RKO (cell line): ENCODE results near the gene PTCH2.

Source experiments
- DNase-seq: peaks from one replicate; pipeline ENCODE4 v3.0.0-alpha.2; 2016; ENCODE audit warnings: low spot score

PTCH2 gene, protein sequence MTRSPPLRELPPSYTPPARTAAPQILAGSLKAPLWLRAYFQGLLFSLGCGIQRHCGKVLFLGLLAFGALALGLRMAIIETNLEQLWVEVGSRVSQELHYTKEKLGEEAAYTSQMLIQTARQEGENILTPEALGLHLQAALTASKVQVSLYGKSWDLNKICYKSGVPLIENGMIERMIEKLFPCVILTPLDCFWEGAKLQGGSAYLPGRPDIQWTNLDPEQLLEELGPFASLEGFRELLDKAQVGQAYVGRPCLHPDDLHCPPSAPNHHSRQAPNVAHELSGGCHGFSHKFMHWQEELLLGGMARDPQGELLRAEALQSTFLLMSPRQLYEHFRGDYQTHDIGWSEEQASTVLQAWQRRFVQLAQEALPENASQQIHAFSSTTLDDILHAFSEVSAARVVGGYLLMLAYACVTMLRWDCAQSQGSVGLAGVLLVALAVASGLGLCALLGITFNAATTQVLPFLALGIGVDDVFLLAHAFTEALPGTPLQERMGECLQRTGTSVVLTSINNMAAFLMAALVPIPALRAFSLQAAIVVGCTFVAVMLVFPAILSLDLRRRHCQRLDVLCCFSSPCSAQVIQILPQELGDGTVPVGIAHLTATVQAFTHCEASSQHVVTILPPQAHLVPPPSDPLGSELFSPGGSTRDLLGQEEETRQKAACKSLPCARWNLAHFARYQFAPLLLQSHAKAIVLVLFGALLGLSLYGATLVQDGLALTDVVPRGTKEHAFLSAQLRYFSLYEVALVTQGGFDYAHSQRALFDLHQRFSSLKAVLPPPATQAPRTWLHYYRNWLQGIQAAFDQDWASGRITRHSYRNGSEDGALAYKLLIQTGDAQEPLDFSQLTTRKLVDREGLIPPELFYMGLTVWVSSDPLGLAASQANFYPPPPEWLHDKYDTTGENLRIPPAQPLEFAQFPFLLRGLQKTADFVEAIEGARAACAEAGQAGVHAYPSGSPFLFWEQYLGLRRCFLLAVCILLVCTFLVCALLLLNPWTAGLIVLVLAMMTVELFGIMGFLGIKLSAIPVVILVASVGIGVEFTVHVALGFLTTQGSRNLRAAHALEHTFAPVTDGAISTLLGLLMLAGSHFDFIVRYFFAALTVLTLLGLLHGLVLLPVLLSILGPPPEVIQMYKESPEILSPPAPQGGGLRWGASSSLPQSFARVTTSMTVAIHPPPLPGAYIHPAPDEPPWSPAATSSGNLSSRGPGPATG

DNA sequence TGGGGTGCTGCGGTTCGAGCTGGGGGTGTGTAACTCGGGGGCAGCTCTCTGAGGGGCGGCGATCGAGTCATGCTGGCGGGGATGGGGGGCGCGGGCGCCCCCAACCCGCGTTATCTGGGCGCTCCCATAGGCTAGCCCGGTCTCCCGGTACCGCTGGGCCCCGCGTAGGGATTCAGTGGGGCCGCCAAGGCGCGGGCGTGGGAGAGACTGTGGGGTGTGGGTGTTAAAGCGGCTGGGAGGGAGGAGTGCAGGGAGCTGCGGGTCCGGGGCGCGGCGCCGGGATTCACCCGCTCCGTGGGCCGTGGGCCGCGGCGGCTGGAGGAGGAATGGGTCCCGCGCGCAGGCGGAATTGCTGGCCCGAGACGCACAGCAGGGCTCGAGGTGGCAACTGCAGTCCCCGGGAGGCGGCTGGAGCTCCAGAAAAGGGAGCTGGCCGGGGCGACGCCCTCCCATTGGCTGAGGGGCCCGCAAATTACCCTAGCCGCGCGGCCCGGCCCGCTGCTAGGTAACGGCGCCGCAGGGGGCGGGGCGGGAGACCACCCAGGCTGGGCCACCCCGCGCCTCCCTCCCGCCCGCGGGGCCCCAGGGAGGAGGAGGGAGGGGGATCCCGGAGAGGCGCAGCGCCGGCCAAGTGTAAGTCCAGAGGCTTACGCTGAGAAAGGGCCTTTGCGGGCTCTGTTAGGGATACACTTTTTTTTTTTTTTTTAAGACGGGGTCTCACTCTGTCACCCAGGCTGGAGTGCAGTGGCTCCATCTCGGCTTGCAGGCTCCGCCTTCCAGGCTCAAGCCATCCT is at the start of gene PTCH2:
Gene PTCH2 (minus strand): TSS at position 392 of the 794 bp plus-strand sequence. CDS start 321 bp downstream, at position 71.
- DNase-seq: no peak

DNA sequence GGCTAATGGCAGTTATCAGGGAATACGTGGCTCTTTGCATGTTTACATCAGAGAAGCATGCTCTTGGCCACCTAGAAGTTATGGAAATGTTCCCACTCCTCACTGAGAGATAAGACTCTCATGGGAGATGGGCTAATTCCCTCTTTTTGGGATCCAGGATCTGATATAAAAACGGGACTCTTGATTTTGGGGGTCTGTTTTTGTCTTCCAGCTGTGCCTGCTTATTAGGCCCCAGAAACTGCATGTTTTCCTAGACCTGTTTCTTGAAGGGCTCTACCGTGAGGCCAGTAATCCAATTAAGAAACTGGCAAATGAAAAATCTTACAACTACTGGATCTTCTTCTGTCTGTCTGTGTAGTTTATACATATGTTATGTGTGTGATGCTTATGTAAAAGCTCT is 47.0 kb upstream of the PTCH2 start:
- no peak for DNase-seq

DNA sequence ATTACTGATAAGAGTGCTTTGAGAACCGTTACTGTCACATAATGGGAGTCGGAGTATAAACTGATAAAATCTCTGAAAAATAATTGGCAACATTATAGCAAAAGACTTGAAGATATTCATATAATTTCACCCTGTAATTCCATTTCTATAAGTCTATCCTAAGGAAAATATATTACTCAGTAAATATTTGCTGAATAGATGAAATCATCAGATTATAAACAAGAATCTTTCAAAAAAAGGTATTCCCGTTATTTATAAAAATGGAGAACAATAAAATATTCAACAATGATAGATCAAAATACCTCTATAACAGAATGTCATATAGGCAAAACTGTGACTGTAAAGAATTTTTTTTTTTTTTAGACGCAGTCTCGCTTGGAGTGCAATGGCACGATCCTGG is 42.4 kb upstream of the PTCH2 start:
- no peak for DNase-seq

DNA sequence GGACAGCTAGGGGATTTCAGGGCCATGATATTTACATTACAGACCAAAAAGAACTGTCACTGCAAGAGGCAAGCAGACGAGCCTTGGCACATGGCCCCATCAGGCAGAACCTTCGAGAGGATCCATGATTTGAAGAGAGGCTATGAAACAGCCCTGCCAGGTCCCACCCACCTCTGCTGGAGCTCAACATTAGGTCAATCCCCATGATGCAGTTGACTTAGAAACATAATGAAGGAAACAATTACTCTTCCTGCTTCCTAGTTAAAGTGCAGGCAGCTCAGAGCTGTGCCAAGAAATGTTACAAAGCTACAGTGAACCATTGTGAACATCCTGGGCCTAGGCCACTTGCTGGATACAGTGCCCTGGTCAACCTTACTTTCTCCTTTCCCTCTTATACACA is 41.7 kb upstream of the PTCH2 start:
- DNase-seq: no peak

DNA sequence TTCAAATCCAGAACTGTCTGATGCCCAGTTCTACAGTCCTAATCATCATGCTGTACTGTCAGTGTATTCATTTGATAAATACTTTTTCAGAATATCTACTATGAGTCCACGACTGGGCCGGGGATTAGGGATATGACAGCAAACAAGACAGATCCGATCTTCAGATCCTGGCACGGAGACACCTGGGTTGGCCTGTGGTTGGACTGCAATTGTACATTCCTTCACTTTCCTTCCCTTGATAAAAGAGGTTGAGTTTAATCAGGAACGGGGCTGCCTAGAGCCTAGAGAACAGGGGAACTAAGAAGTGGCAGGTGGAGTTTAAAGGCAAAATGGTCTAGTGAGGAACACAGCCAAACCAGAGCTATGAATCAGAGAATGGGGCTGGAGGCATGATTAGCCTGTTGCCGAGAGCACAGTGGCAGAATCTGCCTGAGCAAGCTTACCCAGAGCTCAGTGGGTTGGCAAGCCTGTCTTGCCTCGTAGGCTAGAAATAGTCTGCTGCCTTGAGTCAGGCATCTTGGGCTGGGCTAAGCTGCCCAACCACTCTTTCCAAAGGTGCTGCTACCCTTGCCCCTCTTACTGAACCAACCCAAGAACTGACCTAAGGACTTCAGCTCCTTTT is 38.1 kb upstream of the PTCH2 start:
- no peak for DNase-seq

DNA sequence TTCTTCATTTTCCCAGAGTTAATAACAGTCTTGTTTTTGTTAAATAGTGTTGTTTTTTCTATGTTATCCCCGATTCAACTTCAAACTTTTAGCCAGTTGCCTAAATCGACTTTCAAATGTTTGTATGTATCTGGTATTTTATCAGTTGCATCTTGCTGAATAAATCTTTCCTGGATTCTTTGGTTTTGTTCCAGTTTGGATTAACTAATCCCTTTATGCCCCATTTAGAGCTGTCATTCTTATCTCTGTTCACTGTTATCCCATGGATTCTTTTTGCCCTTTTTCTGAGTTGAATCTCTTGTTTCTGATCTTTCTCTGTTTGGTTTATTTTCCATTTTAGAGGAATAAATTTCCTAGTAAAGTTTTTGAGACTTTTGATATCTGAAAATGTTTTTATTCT is 31.1 kb upstream of the PTCH2 start:
- DNase-seq: no peak

DNA sequence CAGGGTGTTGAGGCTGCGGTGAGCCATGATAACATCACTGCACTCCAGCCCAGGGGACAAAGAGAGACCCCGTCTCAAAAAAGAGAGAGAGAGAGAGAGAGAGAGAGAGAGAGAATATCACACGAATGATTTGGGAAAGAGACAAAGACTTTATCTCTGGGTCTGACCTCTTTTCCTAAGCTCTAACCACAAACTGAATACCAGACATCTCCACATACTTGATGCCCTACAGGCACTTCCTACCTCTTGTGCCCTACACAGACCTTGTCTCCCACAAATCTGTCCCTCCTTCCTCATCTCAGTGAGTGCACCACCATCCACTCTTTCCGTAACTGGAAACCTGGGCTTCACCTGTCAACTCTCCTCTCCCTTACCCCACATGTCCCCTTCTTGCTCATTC is 27.0 kb upstream of the PTCH2 start:
- no peak for DNase-seq

DNA sequence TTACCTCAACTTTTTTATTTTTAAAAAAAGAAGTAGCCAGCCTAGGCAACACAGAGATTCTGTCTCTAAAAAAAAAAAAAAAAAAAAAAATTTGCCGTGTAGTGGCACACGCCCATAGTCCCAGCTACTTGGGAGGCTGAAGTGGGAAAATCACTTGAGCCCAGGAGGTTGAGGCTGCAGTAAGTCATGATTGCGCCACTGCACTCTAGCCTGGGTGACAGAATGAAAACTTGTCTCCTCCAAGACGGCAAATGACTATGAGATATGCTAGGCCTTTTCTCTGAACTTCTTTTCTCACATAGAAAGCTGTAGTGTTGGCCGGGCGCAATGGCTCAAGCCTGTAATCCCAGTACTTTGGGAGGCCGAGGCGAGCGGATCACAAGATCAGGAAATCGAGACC is 24.7 kb upstream of the PTCH2 start:
- no peak for DNase-seq

DNA sequence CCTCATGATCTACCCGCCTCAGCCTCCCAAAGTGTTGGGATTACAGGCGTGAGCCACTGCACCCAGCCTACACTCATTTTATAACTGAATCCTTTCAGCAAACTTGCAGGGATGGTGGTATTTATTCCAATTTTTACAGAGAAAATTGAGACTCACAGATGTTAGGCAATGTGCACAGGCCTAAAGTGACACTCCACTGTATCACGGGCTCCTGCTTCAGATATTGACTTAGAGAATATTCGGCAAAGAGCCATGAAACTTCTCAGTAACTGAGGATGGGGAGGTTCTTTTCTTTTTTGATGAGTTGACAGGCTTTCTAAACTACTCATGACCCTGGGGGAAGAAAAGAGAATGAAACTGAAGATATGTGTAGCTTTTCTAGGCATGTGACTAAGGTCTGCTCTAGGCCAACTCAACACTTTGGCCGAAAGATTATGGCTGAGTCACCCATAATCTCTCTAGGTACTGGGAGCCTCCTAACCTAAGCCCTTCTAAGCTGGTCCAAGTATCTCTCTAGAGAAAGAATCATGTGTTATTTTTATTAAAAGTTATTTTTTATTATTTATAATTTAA is 19.9 kb upstream of the PTCH2 start:
- peak; percentile 17 for DNase-seq

DNA sequence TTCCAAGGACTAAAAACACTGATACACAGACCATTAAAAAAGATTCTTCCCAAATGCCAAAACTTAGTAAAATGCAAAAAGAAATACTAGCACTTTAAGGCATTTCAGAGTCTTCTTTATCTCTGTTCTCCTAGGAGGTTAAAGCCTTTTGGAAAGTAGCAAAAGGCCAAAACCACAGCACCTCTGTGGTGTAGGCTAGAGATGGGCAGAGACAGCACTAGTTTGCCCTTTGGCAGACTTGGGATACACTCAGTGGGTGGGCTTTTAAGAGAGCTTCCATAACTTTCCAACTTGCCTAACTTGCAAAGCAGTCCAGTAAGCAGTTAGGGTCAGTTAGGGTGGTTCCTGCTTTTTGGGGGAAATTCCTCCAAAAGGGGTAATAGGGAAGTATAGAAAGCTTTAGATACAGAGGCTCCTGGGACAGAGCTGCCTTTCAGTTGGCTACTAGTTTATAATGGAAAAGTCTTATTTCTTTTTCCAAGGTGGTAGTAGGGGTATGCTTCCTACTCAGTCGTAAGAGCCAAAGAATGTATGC is 17.9 kb upstream of the PTCH2 start:
- no peak for DNase-seq

DNA sequence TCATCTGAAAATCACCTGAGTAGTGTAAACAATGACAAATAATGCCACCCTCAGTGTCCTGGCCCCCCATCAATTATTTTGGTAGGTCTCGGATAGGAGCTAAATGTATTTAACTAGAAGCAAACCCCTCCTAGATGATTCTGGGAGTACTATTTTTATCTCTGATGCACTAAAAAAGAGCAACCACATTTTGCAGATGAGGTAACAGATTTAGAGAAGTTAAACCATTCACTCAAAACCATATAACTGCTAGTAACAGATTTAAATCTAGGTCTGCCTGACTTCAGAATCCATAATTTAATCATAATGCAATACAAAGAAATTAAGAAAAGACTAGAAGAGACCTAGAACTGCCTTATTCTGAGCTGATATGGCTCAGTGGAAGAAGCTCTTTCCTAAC is 17.3 kb upstream of the PTCH2 start:
- DNase-seq: no peak

DNA sequence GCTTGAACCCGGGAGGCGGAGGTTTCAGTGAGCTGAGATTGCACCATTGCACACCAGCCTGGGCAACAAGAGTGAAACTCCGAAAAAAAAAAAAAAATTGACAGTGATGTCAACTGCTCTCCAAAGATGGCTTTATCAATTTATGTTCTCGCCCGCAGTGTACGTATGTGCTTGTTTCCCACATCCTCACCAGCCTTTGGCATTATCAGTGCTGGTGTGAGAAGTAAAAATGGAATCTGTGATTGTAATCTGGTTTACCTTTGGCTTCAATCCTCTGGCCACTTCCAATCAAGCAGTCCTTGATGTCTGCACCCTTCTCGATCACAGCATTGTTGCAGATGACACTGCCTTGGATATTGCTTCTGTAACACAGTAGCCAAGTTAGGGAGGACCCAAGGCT is 14.4 kb upstream of the PTCH2 start:
- DNase-seq: no peak

DNA sequence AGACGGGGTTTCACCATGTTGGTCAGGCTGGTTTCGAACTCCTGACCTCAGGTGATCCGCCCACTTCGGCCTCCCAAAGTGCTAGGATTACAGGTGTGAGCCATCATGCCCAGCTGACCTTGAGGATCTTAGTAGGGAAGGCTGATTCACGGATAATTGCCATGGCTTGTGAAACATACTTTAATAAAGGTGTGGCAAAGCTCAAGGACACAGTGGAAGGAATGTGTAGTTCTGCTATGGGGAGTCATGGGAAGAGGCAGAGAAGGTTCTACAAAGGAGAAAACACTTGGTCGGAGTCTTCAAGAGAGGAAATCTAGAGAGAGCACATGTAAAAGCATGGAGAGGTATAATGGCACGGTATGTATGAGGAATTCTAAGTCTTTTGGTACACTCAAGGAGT is 12.7 kb upstream of the PTCH2 start:
- no peak for DNase-seq

DNA sequence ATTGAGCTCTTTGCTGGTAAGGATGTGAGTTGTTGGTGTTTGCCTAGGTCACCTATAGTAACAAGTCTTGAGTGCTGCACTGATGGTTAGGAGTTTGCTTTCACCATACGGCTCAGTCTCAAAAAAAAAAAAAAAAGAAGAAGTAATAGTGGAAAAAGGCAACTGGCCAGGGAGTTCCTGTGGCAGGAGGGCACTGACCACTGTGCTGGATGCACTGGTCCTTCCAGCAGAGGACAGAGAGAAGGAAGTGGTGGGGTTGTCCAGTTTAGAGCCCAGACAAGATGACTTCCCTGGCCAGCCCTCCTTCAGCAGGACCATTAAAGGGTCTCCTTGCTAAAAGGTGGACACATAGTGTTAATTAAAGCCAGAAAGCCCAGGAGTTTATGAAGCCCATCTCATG is 11.9 kb upstream of the PTCH2 start:
- no peak for DNase-seq

DNA sequence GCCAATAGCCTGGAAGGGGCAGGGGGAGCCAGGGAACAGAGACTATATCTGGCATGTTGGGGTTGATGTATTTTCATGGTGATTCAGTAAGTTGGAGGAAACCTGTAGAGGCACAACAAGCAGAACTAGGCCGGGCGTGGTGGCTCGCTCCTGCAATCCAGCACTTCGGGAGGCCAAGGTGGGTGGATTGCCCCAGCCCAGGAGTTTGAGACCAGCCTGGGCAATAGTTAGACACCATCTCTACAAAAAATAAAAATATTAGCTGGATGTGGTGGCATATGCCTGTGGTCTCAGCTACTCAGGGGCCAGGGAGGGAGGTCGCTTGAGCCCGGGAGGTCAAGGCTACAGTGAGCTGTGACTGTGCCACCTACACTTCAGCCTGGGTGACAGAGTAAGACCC is 10.1 kb upstream of the PTCH2 start:
- DNase-seq: no peak

DNA sequence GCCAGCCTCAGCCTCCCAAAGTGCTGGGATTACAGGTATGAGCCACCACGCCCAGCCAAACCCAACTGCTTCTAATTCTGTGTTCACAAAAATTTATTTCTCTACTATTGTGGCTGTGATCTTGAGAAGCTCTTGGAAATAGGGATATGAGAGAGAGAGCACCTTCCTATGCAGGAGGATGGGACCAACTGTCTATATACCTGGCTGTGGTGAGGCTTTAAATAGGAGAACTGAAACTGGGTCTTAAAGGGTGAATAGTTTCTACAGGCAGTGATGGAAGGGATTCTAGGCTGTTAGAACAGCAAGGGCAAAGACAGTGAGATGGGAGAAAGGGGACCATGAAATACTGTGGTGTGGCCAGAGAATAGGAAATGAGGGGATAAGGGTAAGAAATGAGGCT is 8.3 kb upstream of the PTCH2 start:
- no peak for DNase-seq

DNA sequence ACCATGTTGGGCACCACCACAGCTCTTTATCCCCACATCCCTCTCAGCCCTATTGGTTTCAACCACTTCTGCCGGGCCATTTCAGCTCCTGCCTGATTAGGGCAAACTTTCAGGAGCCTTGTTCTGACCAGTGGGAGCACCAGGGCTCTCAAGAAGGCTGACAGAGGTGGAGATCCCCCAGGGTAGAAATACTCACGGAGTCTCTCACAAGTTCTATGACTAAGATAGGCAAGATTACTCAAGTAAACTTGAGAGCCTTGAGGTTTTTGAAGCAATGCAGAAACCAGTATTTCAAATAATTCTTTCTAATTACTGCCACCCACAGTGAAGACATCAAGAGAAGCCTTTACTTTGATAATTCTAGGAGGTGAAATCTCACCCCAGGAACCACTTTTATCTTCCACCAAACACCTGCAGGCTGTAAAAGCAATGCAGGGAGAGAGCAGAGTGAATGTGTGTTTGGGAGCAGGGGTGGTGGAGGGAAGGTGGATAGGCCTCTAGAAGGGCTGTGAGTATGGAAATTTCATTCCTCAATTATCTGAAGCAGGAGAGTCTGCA is 6.6 kb upstream of the PTCH2 start:
- DNase-seq: no peak

DNA sequence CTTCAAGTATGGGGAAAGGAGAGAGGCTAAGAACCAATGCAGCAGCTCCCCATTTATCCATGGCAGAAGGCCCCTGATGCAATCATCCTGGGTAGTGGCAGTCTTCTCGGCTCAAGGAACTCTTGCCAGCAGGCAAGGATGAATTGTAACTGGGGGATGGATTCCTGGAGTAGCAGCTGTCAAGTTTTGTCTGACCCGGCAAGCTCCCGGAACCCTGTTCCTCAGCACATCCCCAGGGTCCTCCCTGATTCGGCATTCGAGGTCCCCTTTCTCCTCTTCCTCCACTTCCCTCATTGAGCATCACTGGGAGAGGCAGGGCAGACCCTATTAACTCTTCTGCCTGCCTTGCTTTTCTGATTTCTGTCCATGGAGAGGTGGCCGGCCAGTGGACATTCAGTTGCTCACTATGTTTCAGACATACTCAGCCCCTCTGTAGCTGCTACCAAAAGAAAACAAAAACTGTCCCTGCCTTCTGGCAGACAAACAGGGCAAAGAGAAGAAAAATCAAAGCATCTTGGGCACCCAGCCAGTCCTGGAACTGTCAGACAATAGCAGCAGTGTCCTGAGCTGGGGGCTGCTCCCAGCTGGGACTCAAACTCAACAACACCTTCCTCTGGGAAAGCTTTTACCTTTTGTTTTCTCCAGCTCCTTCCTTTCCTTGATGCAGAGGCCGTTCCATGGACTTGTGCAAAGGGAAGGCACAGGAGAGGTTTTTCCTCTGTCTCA is 5.6 kb upstream of the PTCH2 start:
- DNase-seq: no peak

DNA sequence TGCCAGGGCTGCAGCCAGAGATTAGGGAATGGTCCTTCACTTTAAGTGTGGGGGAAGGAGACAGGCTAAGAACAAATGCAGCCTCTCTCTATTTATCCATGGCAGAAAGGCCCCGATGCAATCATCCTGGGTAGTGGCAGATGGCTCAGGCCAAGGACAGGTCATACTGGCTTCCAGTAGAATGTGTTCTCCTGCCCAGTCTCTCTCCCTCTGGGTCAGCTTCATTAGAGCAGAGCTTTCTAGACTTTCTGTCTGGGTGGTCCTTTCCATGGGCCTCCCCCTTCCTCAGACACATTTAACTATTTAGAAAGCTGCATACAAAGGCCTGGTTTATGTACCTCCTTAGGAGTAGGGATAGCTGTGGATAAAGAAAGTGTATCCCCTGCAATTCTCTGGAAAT is 4.8 kb upstream of the PTCH2 start:
- DNase-seq: no peak

DNA sequence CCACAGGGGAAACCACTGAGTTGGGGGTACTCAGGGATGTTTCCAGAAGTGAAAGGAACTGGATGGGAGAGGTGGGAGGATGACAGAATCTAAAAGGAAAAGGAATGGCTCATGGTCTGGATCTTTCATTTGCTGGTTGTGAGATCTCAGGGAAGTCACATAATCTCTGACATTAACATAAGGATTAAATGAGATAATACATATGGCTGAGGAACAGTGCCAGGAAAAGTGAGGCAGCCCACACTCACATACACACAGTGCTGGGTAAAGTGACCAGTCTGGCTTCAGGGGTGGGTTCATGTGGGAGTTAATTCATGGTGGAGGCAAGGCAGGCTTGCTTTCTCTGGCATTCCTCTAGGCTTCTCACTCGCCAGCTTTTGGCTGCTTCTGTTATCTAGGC is 3.9 kb upstream of the PTCH2 start:
- no peak for DNase-seq
